HS-27A (cell line): ENCODE measurements around the gene PARD6G.

Source experiments
- DNase-seq: peaks from one replicate; pipeline ENCODE4 v3.0.0-alpha.2; 2012; ENCODE audit warnings: low read depth, missing footprints

Gene PARD6G

GRCh38 chr18:80189531-80189865, 57.8 kb downstream of the PARD6G start:
- no peak for DNase-seq

GRCh38 chr18:80188643-80189530, 58.4 kb downstream of the PARD6G start:
- no peak for DNase-seq

GRCh38 chr18:80187956-80188642, 59.2 kb downstream of the PARD6G start:
- DNase-seq: no peak

- DNase-seq: no peak
These were observed 61.8 kb downstream of the PARD6G start for GRCh38 chr18:80185545-80185944.

- no peak for DNase-seq
These were observed 63.0 kb downstream of the PARD6G start for GRCh38 chr18:80184243-80184772.

- DNase-seq: no peak
These were observed 63.9 kb downstream of the PARD6G start for GRCh38 chr18:80183273-80184050.

- DNase-seq: no peak
These were observed 64.5 kb downstream of the PARD6G start for GRCh38 chr18:80182855-80183254.

GRCh38 chr18:80181642-80182461, 65.5 kb downstream of the PARD6G start:
- DNase-seq: no peak

GRCh38 chr18:80180778-80181564, 66.3 kb downstream of the PARD6G start:
- DNase-seq: no peak

GRCh38 chr18:80179857-80180558, 67.3 kb downstream of the PARD6G start:
- DNase-seq: no peak

- DNase-seq: no peak
These were observed 68.1 kb downstream of the PARD6G start for GRCh38 chr18:80178935-80179818.

GRCh38 chr18:80177128-80177527, 70.2 kb downstream of the PARD6G start:
- DNase-seq: no peak

- no peak for DNase-seq
These were observed 70.8 kb downstream of the PARD6G start for GRCh38 chr18:80176334-80177073.

GRCh38 chr18:80175451-80176204, 71.7 kb downstream of the PARD6G start:
- no peak for DNase-seq

GRCh38 chr18:80173060-80173459, 74.3 kb downstream of the PARD6G start:
- no peak for DNase-seq

- DNase-seq: no peak
These were observed 75.3 kb downstream of the PARD6G start for GRCh38 chr18:80172056-80172455.

- DNase-seq: no peak
These were observed 76.1 kb downstream of the PARD6G start for GRCh38 chr18:80171054-80171872.
